Activated CD4-positive, alpha-beta T cell treated with anti-CD3 and anti-CD28 coated beads, Interleukin-2, amount 50 U/mL, for 24 hours (primary cell): ENCODE results near the gene MAU2.

ENCODE experiments used
- DNase-seq, 2 donors: peaks; one replicate each; pipeline ENCODE4 v3.0.0-alpha.2; 2020; ENCODE audit warnings: low read depth in 1 of 2, low spot score in 1 of 2

Gene MAU2

GRCh38 chr19:19407633-19407930, 87.0 kb downstream of the MAU2 start:
- DNase-seq, result no peak
